Measurements from ENCODE around the gene DGUOK.

- no peak for TF ChIP-seq YY1 (IDR thresholded peaks at IDR 0.05; ENCODE audit: insufficient read depth, insufficient read length)
- TF ChIP-seq ZNF274 (IDR thresholded peaks at IDR 0.05; ENCODE audit: low read depth, low read length): no peak
- no peak for TF ChIP-seq SUZ12 (IDR thresholded peaks at IDR 0.05; ENCODE audit: extremely low read depth, insufficient read depth, insufficient read length)
These were observed 28.7 kb upstream of the DGUOK start for GRCh38 chr2:73897934-73898333.

Data from NT2/D1 (cell line).